GM12878 (cell line): ENCODE results near the gene LMNB1. TPM values are rescaled to one million over a fixed set of nuclear protein-coding genes. Genes with fewer than 3 reads are reported as not detected.
"Not testable (repeated sequence)": the region's sequence is repeated elsewhere in the genome, so short reads cannot be mapped to it uniquely, and the experiment has no call there.

Experiments used
- ATAC-seq: fragments of 200-7000 bp; cut with Tn5 transposase; 3 replicates; pipeline ENCODE4 v1.9.1; 2020; ENCODE audit warnings: mild to moderate bottlenecking, moderate library complexity
- BruUV-seq: library from RNA; stranded (reverse); fragments of 400-500 nt; replicated peaks from 2 replicates; lab custom pipeline; 2021; lab: Mats Ljungman, UMichigan
- CTCF ChIA-PET: fragments of 300-600 bp; sonication (Branson Sonifier 250); formaldehyde crosslinking; extraction: SDS; loops from one replicate; lab custom pipeline; 2021; ENCODE audit warnings: inconsistent platforms; lab: Yijun Ruan, JAX
- POLR2A ChIA-PET: fragments of 350-600 bp; formaldehyde crosslinking; extraction: SDS; loops from one replicate; lab custom pipeline; 2021; ENCODE audit warnings: inconsistent platforms; lab: Charles Lee
- RAD21 ChIA-PET: fragments of 300-600 bp; sonication (Branson Sonifier 250); formaldehyde crosslinking; loops from one replicate; lab custom pipeline; 2023; ENCODE audit warnings: antibody characterized with exemption; ENCODE audit not compliant: unreplicated experiment; lab: Charles Lee
- SMC1A ChIA-PET: fragments of 300-600 bp; sonication (Branson Sonifier 250); formaldehyde crosslinking; loops from one replicate; lab custom pipeline; 2023; ENCODE audit not compliant: unreplicated experiment, uncharacterized antibody; lab: Charles Lee
- DNase-seq: peaks from one replicate; pipeline ENCODE4 v3.0.0-alpha.2; 2011; ENCODE audit warnings: low read depth, low spot score
- FAIRE-seq: peaks from 3 replicates; lab custom pipeline; 2011; peaks lifted over from hg19 to GRCh38; lab: Jason Lieb, UNC
- H2AFZ ChIP-seq: 2 replicates; pipeline ENCODE4 v1.6.0; 2011; ENCODE audit warnings: low read depth, low read length, control low read depth; ENCODE audit not compliant: control insufficient read depth
- H3K27ac ChIP-seq: 2 replicates; pipeline ENCODE4 v1.5.1; 2011; ENCODE audit warnings: control low read depth; ENCODE audit not compliant: control insufficient read depth, insufficient read depth
- H3K27me3 ChIP-seq, 2 experiments: replicated peaks in 1 of 2; 2 replicates each; pipeline versions ENCODE4 v1.6.0 to v1.6.1; 2011; ENCODE audit warnings: low read length in 1 of 2; ENCODE audit not compliant: control insufficient read depth in 2 of 2, insufficient read depth in 2 of 2
- H3K36me3 ChIP-seq, 2 experiments: 2 replicates each; pipeline ENCODE4 v1.5.1; 2011; ENCODE audit warnings: low read length in 1 of 2; ENCODE audit not compliant: control insufficient read depth in 2 of 2, insufficient read depth in 2 of 2
- H3K4me1 ChIP-seq: 2 replicates; pipeline ENCODE4 v1.6.1; 2011; ENCODE audit warnings: mild to moderate bottlenecking, low read length, moderate library complexity, mixed read lengths; ENCODE audit not compliant: control insufficient read depth, insufficient read depth
- H3K4me2 ChIP-seq: 2 replicates; pipeline ENCODE4 v1.6.0; 2011; ENCODE audit warnings: control low read depth; ENCODE audit not compliant: control insufficient read depth, insufficient read depth
- H3K4me3 ChIP-seq: fragments of 200-600 bp; sonication (generic); 2 replicates; pipeline ENCODE4 v1.5.1; 2016
- H3K79me2 ChIP-seq: 2 replicates; pipeline ENCODE4 v1.6.0; 2011; ENCODE audit warnings: low read length; ENCODE audit not compliant: control insufficient read depth, insufficient read depth
- H3K9ac ChIP-seq: 2 replicates; pipeline ENCODE4 v1.8.0; 2011; ENCODE audit warnings: low read length, control low read depth, mixed read lengths; ENCODE audit not compliant: control insufficient read depth, insufficient read depth
- H3K9me3 ChIP-seq: replicated peaks from 3 replicates; pipeline ENCODE4 v1.5.1; 2011; ENCODE audit warnings: mild to moderate bottlenecking, low read length; ENCODE audit not compliant: control insufficient read depth, insufficient read depth
- H4K20me1 ChIP-seq: 2 replicates; pipeline ENCODE4 v1.6.0; 2011; ENCODE audit not compliant: control insufficient read depth, insufficient read depth
- EGR1 ChIP-seq, 2 experiments: IDR thresholded peaks; 1 replicate in 1 of 2; 2 replicates in 1 of 2; pipeline ENCODE4 v1.6.1; 2011 to 2012; ENCODE audit warnings: low read depth in 2 of 2, low read length in 2 of 2, borderline replicate concordance in 1 of 2, mild to moderate bottlenecking in 1 of 2, moderate library complexity in 1 of 2
- NFYA ChIP-seq: IDR thresholded peaks from 2 replicates; pipeline ENCODE4 v1.6.1; 2011; ENCODE audit warnings: low read depth, mild to moderate bottlenecking, low read length, improper control_type of control experiment, borderline replicate concordance
- NFYB ChIP-seq: IDR thresholded peaks from 2 replicates; pipeline ENCODE4 v1.6.1; 2011; ENCODE audit warnings: low read depth, mild to moderate bottlenecking, low read length, improper control_type of control experiment, moderate library complexity; ENCODE audit not compliant: insufficient read depth
- WGBS: methylation state at CpG from one replicate; pipeline ENCODE4 v1.1.6; 2016; ENCODE audit warnings: low lambda C conversion rate; ENCODE audit not compliant: insufficient replicate concordance, insufficient coverage; ENCODE audit errors: missing lambda C conversion rate; 5-methylcytosine and 5-hydroxymethylcytosine counted together
- in situ Hi-C: fragments of 300-500 bp; cut with MboI; formaldehyde crosslinking; loops from 9 replicates; pipeline ENCODE4 v1.14.3; 2018; ENCODE audit warnings: mixed read lengths
- intact Hi-C: fragments of 100-400 bp; cut with micrococcal nuclease; formaldehyde crosslinking; loops from one replicate; pipeline ENCODE4 v1.14.2; 2022; ENCODE audit not compliant: unreplicated experiment
- polyA plus RNA-seq, 11 experiments: library from polyadenylated mRNA; depleted of rRNA in 4 of 11; unstranded in 6 of 11; stranded (reverse) in 5 of 11; fragments of >200 nt; fragmentation: Nextera tagmentation in 4 of 11; fragmentation: Illumina TruSeq in 1 of 11; extraction: Ambion mirVana in 4 of 11; extraction: Trizol in 1 of 11; gene quantifications; 1 replicate in 1 of 11; 2 replicates in 10 of 11; pipeline versions ENCODE4 v1.2.1 to v1.2.3, GENCODE V29; 2011 to 2016; ENCODE audit warnings: inconsistent platforms in 2 of 11, missing spikeins in 2 of 11, low read depth in 1 of 11
- total RNA-seq, 4 experiments: library from RNA; depleted of rRNA in 3 of 4; stranded (reverse); fragments of >200 nt in 3 of 4; fragmentation: Illumina TruSeq in 1 of 4; extraction: Trizol in 1 of 4; gene quantifications; 2 replicates each; pipeline versions ENCODE4 v1.2.1 to v1.2.3, GENCODE V29; 2013 to 2021
- TF ChIP-seq, protein P1 (sequence below): IDR thresholded peaks from 2 replicates; pipeline ENCODE4 v1.6.1; 2012; ENCODE audit warnings: low read length, inconsistent platforms

The LMNB1 gene
- total and polyA plus RNA-seq, 10 of the 15 experiments (the other 5 are each of a cell fraction or from before 2014, with no cell fraction given), result 7.0 to 185 (median 86.4) TPM

DNA sequence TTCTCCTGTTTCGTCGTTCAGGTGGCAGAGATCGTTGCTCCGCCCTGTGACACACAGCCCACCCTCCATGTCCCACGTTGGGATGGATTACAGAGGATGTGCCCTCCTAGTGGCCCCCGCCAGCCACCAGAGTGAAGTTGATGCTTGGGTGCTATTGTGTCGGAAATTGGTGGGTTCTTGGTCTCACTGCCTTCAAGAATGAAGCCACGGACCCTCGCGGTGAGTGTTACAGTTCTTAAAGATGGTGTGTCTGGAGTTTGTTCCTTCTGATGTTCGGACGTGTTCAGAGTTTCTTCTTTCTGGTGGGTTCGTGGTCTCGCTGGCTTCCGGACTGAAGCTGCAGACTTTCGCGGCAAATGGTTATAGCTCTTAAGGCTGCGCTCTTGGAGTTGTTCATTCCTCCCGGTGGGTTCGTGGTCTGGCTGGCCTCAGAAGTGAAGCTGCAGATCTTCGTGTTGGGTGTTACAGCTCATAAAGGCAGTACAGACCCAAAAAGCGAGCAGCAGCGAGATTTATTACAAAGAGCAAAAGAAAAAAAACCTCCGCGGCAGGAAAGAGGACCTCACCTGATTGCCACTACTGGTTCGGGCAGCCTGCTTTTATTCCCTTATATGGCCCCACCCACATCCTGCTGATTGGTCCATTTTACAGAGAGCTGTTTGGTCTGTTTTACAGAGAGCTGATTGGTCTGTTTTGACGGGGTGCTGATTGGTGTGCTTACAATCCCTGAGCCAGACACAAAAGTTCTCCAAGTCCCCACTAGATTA is 76.8 kb downstream of the LMNB1 start:
- DNase-seq, H2AFZ ChIP-seq, H4K20me1 ChIP-seq, H3K9me3 ChIP-seq, ATAC-seq, H3K4me2 ChIP-seq, H3K27ac ChIP-seq, POLR2A ChIA-PET, CTCF ChIA-PET, intact Hi-C loops, H3K79me2 ChIP-seq, FAIRE-seq, RAD21 ChIA-PET, H3K36me3 ChIP-seq, H3K9ac ChIP-seq, H3K27me3 ChIP-seq, H3K4me3 ChIP-seq, BruUV-seq: not testable (repeated sequence)
- WGBS, result 94% methylated on average over 27 of the region's 27 CpGs
- peaks cover 12% of the 10 kb centered on the region for H3K4me1 ChIP-seq
- 0 out of 2 replicates have a peak, but pooled peaks have one; percentile 54 for TF ChIP-seq NFYB
- SMC1A ChIA-PET, result interaction anchor here (0.6 kb wide), 1 partner anchor 117 kb away, joined by 3 read pairs; no protein-coding TSS in a partner anchor
- in situ Hi-C loops, result loop anchor here (10.0 kb wide), 1 partner anchor 461 kb away; no protein-coding TSS in a partner anchor

DNA sequence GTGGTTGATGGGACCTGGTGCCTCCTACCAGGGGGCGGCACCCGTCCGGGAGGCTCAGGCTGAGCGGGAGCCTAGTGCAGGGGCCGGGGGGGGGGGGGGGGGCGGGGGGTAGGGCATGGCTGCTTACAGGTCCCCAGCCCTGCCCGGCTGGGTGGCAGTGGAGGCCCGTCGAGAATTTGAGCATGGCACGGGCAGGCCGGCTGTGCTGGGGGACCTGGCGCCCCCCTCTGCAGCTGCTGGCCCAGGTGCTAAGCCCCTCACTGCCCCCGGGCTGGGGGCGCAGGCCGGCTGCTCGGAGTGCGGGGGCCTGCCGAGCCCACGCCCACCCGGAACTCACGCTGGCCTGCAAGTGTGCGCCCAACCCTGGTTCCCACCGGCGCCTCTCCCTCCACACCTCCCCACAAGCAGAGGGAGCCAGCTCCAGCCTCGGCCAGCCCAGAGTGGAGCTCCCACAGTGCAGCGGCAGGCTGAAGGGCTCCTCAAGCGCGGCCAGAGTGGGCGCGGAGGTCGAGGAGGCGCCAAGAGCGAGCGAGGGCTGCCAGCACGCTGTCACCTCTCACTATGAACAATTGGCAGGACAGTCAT is 77.7 kb downstream of the LMNB1 start:
- H2AFZ ChIP-seq, result no peak overlapping the region
- intact Hi-C loops, result no loop called here
- 98% methylated on average over 25 of the region's 35 CpGs for WGBS
- no peak for TF ChIP-seq EGR1 (IDR thresholded peaks at IDR 0.05; ENCODE audit: borderline replicate concordance in 1 of 2, low read depth in 2 of 2, low read length in 2 of 2)
- no peak for TF ChIP-seq NFYA
- TF ChIP-seq, protein P1, sequence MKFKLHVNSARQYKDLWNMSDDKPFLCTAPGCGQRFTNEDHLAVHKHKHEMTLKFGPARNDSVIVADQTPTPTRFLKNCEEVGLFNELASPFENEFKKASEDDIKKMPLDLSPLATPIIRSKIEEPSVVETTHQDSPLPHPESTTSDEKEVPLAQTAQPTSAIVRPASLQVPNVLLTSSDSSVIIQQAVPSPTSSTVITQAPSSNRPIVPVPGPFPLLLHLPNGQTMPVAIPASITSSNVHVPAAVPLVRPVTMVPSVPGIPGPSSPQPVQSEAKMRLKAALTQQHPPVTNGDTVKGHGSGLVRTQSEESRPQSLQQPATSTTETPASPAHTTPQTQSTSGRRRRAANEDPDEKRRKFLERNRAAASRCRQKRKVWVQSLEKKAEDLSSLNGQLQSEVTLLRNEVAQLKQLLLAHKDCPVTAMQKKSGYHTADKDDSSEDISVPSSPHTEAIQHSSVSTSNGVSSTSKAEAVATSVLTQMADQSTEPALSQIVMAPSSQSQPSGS, result no peak
- ChIA-PET RAD21 (no interaction called here), SMC1A (interaction anchor here (1.5 kb wide), 1 partner anchor 78 kb away, joined by 4 read pairs; no protein-coding TSS in a partner anchor), POLR2A (no interaction called here), CTCF (no interaction called here)
- peaks cover 12% of the 10 kb centered on the region for H3K4me1 ChIP-seq
- no peak overlapping the region for H3K9ac ChIP-seq
- no peak for ATAC-seq
- H3K36me3 ChIP-seq, result no peaks in the 10 kb centered on the region
- H3K9me3 ChIP-seq, result no peaks in the 10 kb centered on the region; the same call in 2 of the 3 replicates
- H3K27ac ChIP-seq, result no peak overlapping the region
- no peaks in the 10 kb centered on the region for H3K79me2 ChIP-seq
- in situ Hi-C loops, result loop anchor here (10.0 kb wide), 1 partner anchor 460 kb away; no protein-coding TSS in a partner anchor
- DNase-seq, result no peak
- no TSS peak for BruUV-seq
- no peak overlapping the region for H3K4me3 ChIP-seq
- no peak for FAIRE-seq
- H3K27me3 ChIP-seq, result no peaks in the 10 kb centered on the region
- H4K20me1 ChIP-seq, result no peaks in the 10 kb centered on the region
- H3K4me2 ChIP-seq, result no peak overlapping the region
